Inflammatory macrophage treated with lipopolysaccharide for 4 hours (primary cell): Measurements from ENCODE around the gene ITGA11.

Experiments used
- DNase-seq: peaks from one replicate; pipeline ENCODE4 v3.0.0-alpha.2; 2020

Gene ITGA11

DNA sequence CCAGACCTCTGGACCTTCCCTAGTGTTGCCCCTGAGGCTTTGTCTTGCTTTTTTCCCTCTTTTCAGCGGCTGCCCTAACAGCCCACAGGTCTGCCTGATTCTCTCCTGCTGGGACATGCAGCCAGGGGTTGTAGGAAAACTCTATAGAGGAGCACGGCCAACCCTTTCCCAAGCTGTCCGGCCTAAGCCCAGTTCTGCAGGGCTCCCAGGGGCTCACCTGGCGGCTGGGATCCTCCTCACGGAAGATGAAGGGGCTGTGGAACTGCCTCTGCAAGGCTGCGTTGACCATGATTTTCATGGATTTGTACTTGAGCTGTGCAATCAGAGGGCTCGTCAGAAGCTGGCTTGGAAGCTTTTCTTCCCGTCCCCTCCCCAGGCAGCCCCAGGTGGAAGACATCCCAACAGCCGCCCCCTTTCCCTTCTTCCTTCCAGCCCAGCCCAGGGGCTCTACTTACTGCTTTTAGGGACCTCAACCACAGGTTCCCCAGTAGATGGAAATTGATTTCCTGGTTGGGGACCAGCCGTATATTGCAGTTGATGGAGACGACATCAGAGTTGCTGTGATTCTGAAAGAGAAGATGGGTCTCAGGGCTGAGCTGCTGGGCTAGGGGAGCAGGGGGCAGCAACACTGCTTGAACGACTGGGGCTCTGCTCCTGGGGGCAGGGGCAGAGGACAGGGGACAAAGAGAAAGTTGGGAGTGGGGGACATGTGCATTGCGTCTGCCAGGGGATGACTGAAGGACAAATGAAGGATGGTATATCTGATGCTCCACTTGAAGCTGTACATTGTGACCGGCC lies 124.6 kb downstream of the ITGA11 start:
- DNase-seq: no peak

DNA sequence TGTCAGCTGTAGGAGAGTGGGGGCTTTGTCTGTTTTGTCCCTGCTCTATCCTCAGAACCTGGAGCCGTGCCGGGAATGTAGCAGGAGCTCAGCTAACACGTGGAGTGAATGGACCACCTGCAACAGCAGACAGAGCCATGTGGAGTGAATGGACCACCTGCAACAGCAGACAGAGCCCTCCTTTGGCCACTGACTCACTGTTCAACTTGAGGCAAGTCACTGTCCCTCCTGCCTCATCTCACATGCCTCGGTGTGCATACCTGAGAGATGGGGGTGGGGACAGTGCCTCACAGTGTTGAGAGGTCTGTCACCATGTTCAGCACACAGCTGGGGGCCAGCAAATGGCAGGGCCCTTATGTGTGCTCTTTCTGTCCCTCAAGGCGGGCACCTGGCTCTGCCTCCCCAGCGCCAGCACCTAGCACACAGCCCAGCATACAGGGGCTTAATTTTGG lies 126.5 kb downstream of the ITGA11 start:
- no peak for DNase-seq

DNA sequence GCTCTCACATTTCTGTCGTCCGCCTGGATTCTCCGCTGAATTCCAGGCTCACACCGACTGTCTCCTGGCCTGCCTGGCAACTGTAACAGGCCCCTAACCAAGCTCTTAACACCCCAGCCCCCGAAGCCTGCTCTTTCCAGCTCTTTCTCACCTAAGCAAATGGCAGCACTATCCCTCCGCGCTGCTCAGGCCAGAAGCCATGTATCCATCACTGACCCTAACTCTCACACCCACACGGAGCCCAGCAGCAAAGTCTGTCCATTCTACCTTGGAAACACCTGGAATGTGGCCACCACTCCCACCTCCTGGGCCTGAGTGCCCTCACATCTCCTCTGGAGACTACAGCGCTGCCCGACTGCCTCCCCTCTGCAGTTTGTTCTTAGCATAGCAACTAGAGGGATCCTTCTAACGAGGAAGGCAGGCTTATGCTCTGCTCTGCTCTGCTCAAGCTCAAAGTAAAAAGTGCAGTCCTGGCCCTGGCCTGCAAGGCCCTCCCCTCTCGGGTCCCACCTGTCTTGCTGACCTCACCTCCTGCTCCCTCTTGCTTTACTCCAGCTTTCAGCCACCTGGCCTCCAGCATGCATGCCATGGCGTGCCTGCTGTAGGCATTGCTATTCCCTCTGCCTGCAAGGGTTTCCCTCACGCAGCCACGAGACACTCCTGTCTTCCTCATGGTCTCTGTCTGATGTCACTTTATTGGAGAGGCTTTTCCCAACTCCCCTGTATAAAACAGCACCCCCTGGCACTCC lies 127.2 kb downstream of the ITGA11 start:
- no peak for DNase-seq

DNA sequence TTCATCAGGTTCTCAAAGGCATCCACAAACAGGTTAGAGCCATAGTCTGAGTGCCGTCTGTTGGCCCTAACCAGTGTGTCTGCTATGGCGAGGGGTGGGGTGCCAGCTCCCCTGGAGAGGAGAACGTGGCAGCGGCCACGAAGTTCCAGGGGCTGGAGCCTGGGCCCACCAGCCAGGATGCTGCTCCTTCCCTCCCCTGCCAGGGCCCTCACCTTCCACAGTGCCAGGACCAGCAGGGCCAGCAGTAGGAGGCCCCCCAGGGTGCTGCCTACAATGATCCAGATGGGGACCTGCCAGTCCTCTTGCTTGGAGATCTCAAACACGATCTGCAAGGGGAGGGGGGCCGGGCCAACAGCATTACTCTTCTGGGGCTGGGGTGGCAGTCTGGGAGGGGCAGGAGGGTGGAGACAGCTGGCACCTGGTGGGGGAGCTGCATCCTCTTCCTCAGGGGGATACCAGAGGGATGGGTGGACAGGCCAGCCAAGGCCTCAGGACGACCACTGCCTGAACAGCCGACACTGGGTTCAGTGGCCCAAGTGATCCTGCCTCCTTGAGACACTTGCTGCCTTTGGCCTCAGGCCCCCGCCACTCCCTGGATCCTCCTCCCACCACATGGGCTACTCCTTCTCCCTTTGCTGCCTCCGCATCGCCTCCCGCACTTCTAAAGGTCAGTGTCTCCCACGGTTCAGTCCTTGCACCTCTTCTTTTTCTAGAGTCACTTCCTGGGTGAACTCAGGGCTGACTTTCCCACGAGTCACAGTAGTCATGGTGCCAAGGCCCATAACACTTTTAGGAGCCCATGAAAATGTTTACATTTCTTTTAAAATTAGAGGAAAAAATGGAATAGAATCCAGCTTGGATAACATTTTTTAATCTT lies 128.2 kb downstream of the ITGA11 start:
- DNase-seq: peak; percentile 63

DNA sequence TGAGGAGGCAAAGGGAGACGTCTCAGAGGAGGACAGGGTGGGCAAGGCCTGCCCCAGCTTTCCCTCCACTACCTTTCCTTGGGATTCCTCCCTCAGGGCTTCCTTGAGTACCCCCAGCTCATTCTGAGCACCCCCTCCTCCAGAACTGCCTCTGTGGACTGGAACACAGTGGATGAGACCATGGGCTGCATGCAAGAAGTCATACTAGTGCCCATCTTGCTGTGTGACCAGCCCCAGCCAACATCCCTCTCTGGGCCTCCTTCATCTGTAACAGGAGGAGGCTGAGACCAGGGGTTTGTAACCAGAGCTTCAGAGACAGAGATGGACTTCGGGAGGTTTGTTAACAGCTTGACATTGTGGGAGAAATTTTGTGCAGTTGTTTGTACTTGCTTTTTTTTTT lies 128.8 kb downstream of the ITGA11 start:
- DNase-seq: no peak

DNA sequence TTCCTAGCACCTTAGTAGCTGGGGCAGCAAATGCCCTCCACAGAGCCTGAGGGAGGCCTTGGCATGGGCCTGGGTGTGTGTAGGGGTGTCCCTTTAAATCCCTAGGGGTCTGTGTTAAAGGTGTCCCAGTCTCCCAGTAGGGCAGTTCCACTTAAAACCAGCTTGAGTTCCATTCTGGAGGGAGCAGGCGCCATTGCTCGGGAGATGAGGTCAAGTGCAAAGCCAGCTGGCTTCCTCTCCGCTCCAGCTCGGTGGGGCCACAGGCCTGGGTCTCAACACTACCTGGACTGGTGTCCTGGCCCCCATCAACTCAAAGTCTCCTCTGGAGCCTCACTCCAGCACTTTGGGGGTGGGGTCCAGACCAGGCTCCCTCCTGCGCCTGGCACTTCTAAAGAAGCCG lies 129.2 kb downstream of the ITGA11 start:
- no peak for DNase-seq

DNA sequence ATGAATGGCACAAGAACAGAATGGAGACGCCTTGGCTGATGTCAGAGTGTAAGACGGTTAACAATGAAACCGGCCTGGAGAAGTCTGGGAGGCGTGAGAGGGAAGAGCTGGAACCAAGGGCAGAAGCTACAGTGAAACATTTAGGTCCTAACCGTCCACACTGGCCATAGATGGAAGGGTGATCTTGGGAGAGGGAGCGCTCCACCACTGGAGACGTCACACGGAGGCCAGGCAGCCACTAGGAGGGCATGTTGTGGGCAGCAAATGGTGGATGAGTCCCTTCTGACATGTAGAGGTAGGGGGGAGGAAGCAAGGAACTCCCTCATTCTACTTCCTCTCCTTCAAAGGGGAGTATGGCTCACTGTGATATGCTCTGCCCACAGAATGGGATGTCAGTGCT lies 130.7 kb downstream of the ITGA11 start:
- peak; percentile 55 for DNase-seq

DNA sequence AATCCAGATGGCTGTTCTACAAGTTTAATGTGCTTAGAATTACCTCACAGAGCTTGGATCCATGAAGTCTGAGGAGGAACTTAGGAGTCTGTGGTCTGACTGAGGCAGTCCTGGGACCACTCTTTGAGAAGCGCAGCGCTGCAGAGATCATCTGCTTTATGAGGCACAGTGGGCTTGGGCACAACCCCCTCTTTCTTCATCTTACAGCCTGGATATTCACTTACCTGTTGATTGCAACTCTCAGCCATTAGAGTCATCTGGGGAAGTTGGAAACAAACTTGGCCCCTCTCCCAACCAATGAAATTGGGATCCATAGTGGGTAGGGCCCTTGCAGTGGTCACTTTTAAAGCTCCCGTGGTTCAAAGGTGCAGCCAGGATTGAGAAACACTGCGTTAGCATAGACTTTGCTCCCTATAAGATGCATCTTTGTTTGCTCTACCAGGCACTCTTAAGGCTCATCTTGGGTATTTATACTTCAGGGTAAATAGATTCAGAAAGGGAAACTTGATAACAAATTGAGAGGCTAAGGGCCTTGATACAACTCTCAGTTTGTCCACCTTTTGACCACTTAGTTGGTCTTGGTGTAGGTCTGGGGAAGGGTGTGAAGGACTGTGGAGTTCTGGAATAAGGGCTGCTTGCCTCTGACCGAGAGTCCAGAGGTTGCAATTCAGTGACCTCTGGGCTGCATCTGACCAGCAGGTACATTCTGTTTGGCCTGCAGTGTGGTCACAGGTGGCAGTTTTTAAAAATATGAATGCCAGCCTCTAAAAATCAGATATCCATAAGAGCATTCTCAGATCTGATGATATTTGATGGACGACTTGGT lies 131.6 kb downstream of the ITGA11 start:
- no peak for DNase-seq

DNA sequence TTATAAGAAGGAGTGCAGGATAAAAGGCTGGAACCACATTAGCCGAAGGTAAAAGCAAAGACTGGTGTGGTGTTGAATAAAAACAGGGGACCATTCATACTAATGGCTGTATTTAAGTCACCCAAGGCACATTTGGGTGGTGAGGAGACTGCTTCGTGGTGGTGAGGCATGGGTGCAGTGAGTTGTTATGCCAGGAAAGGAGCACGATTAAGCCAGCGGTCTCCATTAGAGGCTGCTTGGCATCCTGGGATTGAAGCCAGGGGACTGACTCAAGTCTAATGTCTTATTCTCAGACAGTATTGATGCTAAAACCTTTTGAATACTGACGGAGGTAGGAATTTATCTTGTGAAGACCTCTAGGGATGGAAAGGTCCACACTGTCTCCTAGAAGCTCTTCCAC lies 132.5 kb downstream of the ITGA11 start:
- DNase-seq: no peak

DNA sequence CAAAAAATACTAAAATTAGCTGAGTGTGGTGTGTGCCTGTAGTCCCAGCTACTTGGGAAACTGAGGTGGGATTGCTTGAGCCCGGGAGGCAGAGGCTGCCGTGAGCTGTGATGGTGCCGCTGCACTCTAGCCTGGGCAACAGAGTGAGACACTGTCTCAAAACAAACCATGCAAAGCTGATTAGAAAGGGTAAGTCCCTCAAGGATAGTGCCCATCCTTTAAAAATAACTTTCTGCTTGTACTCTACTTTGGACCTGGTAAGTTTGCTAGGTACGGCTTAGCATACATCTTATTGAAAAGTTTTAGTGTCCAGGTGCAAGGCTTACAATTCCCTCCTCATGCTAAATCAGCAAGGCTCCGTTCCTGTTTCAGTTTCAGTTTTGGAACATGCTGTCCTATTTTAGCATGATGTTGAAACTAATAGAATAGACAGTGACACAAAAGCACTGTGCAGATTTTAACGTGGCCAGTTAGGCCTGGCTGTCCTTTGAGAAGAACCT lies 133.0 kb downstream of the ITGA11 start:
- peak; percentile 86 for DNase-seq

DNA sequence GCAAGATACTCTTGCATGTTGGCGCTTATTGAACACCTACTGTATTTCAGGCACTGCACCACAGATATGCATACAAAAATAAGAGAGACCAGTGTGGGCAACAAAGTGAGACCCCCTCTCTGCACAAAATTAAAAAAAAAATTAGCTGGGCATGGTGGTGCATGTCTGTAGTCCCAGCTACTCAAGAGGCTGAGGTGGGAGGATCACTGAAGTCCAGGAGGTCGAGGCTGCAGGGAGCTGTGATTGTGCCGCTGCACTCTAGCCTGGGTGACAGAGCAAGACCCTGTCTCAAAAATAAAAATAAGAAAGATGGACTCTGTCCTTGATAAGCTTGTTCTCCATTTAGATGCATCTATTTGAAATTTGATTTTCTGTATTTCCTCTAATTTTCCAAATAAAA lies 133.6 kb downstream of the ITGA11 start:
- DNase-seq: no peak

DNA sequence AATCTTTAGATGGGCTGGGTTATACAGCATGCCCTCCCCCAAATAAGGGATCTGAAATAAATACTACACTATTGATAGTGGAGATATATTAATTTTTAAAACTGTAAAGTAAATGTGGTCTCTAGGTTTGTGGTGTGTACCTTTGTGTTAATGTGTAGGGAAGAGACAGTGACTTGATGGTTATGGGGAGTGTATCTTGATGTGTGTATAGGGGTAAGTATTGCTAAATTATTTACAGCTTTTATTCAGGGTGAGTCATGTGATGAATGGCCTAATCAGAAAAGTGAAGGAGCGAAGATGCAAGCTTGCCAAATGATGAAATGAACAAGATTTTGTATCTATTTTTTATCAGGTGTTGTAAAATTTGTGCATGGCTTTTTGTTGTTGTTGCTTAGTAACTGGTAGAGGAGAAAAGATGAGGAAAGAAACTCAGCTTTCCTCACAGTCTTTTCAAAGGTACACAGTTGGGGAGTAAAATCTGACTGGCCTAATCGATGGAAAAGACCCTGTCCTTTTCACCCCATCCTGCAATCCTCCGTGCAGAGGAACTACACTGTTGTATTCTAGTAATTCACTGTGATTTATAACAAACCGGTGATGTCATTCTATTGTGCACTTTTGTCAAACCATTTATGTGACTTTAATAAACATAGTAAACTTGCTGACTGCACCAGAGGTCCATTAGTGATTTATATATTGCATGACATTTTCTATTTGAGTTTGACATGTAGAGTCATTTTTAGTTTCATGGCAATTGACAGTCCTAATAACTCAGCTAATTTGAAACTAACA lies 136.8 kb downstream of the ITGA11 start:
- peak; percentile 28 for DNase-seq

DNA sequence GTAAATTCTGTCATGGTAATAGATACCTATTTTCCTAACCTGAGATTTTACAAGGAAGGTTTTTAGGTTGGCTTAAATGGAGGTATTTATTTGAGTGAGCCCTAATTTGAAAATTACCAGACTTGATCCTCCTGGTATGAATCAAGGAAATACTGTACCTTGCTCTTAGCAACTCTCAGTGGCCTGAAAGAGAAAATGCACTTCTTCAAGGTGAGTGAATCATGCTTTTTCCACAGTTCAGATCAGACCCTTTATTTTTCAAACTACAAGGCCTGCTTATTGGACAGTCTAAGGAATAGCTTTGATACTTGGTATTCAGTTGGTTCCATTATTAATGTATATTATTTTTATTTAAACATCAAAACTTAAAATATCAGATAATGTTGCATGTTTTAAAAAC lies 139.0 kb downstream of the ITGA11 start:
- no peak for DNase-seq

DNA sequence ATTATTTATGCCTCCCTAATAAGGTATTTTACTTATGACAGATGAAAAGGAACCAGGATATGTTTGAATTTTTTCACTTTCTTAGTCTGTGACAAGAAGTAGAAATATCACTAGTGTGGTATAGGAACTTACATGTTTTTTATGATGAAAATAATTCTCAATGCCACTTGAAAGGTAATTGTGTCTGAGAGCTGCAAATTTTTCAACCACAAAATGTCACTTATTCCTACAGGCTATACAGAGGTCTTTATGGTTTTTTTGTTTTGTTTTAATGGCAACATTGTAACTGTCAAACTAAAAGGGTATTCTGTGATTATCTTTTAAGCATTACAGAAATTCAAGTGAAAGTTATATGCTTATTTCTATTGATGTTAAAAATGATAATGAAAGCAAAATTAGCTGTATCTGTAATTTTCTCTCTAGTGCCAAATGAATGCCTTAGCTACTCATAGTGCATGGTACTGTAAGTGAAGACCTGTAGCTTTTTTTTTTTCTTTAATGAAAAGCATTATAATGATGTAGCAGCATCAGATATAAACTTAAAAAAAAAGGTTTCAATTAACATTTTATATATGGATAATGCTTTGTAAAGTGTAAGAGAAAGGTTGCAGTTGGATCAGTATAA lies 139.7 kb downstream of the ITGA11 start:
- DNase-seq: no peak

DNA sequence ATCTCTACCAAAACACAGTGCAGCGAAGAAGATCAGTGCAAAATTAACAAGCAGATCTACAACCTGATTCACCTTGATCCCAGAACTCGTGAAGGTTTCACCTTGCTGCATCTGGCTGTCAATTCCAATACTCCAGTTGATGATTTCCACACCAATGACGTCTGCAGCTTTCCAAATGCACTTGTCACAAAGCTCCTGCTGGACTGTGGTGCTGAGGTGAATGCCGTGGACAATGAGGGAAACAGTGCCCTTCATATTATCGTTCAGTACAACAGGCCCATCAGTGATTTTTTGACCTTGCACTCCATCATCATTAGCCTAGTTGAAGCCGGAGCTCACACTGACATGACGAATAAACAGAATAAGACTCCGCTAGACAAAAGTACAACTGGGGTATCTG lies 141.2 kb downstream of the ITGA11 start:
- DNase-seq: no peak

DNA sequence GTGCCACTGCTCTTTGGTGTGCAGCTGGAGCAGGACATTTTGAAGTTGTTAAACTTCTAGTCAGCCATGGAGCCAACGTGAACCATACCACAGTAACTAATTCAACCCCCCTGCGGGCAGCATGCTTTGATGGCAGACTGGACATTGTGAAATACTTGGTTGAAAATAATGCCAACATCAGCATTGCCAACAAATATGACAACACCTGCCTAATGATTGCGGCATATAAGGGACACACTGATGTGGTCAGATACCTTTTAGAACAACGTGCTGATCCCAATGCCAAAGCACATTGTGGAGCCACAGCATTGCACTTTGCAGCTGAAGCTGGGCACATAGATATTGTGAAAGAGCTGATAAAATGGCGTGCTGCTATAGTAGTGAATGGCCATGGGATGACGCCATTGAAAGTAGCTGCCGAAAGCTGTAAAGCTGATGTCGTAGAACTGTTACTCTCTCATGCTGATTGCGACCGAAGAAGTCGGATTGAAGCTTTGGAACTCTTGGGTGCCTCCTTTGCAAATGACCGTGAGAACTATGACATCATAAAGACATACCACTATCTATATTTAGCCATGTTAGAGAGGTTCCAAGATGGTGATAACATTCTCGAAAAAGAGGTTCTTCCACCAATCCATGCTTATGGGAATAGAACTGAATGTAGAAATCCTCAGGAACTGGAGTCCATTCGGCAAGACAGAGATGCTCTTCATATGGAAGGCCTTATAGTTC lies 142.2 kb downstream of the ITGA11 start:
- no peak for DNase-seq

DNA sequence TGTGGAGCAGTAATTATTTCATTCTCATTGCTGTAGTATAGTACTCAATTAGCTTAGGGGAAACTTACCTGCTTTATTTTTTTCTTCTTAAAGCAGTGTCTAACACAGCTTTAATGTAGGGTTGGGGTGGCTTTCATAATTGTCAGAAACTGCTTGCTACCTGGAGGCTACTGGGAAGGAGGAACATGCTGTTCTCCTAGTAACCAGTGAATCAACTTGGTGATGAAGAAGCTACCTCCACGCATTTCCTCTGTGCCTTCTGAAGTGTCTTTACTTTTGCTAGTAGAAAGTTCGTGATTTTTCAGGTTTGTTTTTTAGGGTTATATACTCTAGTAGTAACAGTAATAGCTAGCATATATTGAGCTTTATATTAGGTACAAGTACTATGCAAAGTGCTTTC lies 142.9 kb downstream of the ITGA11 start:
- no peak for DNase-seq

DNA sequence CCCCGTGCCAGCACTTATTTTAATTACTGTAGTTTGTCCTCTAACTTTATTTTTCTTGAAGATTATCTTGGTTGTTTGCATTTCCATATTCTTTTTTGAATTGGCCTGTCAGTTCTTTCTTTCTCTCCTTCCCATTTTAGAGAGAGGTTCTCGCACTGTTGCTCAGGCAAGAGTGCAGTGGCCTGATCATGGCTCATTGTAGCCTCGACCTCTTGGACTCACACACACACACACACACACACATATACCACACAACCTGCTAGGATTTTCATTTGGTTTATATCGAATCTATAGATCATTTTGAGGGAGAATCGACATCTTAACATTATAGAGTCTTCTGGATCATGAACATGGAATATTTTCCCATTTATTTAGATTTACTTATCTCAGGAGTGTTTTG lies 145.7 kb downstream of the ITGA11 start:
- peak; percentile 23 for DNase-seq

DNA sequence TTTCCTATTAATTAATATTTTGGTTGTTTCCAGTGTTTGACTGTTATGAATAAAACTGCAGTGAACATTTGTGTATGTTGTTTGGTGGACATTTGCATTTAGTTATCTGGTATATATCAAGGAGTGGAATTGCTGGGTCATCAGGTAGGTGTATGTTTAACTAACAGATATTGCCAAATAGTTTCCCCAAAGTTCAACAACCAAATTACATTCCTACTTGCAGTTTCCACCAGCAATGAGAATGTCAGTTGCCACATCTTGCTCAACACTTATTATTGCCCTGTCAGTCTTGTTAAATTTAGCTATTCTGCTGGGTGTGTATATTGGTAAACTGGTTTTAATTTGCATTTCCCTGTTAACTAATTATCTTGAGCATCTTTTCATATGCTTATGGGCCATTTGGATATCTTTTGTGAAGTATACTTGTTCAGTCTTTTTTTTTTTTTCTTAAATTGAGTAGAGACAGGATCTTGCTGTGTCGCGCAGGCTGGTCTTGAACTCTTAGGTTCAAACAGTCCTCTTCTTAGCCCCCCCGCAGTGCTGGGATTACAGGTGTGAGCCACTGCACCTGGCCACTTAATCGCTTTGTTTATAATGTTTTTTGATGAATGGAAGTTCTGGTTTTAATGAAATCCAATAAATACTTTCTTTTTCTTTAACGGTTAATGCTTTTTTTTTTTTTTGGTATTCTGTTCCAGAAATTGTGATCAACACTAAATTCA lies 146.5 kb downstream of the ITGA11 start:
- peak; percentile 79 for DNase-seq
